GM18505 (cell line): ENCODE measurements around the gene AGBL5.

ENCODE experiments used
- ATAC-seq: cut with Tn5 transposase; IDR thresholded peaks from one replicate; pipeline ENCODE4 v1.9.1; 2021; ENCODE audit not compliant: unreplicated experiment
- POLR2A ChIP-seq: IDR thresholded peaks from 4 replicates; pipeline ENCODE4 v1.6.1; 2011; ENCODE audit warnings: borderline replicate concordance; ENCODE audit not compliant: insufficient read depth, insufficient read length; ENCODE audit errors: extremely low read depth

Gene AGBL5

DNA sequence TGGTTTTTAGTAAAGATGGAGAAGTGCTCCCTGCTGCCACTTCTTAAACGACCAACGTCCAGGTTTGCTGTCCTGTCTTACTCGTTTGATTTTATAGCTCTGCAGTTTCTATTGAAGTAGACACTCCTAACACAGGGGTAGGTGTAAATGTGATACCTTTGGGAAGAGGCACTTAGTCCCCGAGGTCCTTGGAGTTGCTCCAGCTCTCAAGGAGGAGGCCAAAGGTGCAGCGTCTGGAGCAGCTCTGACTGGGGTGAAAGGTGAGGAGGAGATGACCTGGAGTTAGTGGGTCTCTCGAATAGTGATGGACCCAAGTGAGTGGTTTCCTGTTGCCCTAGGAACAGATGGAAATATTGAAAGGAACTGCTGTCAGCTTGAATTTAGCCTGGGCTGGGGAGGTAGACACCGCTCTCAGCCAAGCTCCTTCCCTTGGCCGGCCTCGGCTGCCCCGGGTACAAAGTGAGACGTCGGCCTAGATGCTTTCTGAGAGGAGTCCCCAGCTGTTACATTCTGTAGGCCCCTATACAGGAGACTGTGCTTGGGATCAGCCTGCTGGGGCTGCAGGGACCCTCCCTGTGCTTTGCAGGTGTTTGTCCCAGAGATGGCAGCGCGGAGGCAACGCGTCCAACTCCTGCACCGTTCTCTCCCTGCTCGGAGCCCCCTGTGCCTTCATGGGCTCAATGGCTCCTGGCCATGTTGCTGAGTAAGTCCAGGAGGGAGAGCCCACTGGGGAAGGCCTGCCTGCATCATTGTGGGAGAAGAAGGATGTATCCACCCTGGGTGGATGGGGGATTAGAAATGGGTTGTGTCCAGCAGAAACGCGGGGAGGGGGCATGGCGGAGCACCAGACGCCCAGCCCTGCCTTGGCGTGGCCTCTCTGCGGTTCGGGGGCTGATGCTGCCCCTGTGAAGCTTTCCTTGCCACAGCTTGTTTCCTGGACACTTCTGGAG is 40.6 kb downstream of the AGBL5 start:
- ATAC-seq: no peak
- TF ChIP-seq POLR2A: no peak

DNA sequence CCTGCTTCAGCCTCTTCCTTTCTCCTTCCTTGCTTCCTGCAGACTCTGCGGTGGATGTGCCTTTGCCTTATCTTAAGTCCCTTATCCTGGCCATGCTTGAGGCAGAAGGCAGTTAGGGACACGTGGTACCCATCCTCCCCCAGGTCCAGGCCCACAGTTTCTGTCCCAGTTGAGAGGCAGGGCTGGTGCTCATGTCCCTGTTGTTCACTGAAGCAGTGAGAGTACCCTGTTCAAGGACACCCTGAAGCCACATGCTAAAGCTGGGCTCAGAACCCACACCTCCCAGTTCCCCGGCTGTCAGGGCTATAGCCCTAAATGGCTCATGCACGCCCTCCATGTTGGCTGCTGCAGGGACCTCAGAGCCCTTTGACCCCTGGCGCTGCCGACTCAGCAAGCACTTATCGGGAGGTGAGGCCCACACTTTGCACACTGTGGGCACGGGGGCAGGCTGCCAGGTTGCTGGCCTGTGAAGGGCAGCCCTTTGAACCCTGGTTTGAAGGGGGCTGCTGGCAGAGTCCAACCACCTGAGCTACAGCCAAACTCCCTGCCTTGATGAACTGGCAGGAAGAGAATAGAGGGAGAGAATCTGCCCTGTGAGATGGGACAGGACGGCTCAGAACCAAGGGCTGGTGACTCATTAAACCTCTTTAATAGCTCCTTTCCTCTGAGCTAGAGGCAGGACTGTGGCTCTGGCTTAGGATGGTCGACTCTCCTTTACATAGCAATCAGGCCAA is 41.4 kb downstream of the AGBL5 start:
- no peak for TF ChIP-seq POLR2A
- ATAC-seq: no peak

DNA sequence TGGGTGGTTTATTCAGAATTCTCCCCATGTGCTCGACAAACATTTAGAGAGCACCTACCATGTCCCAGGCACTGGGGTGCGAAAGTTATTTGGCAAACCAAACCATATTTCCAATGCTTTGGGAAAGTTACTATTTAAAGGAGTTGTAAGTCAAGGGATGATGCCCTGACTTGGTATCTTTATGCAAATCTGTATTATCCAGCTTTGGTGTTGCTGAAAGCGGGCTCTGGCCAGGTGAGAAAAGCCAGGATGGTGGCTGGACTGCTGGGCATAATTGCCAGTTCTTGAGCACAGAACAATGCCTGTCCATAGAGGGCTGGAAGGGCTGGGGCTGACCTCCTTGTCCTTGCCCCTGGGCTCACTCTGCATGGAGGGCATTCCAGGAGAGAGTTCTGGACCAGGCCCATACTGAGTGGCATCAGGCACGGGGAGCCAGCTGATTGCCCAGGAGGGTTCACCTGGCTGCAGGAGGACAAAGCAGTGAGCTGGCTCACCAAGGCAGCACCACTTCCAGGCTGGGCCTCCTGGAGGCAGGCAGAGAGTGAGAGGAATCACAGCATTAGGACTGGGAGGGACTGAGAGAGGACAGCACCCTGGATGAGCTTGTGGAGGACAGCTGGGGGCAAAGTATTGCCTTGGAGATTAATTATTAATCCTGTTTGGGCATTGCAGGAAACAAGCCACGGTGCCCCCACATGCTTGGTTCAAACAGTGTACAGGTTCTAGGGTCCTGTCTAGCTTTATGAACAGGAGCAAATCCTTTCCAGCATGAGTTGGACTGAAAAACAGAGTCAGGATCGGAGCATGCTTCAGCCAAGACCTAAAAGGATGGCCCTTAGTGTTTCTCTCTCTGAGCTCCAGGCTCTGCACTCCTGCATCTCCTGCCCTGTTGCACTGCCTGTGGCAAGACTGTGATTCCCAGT is 42.2 kb downstream of the AGBL5 start:
- no peak for ATAC-seq
- no peak for TF ChIP-seq POLR2A

DNA sequence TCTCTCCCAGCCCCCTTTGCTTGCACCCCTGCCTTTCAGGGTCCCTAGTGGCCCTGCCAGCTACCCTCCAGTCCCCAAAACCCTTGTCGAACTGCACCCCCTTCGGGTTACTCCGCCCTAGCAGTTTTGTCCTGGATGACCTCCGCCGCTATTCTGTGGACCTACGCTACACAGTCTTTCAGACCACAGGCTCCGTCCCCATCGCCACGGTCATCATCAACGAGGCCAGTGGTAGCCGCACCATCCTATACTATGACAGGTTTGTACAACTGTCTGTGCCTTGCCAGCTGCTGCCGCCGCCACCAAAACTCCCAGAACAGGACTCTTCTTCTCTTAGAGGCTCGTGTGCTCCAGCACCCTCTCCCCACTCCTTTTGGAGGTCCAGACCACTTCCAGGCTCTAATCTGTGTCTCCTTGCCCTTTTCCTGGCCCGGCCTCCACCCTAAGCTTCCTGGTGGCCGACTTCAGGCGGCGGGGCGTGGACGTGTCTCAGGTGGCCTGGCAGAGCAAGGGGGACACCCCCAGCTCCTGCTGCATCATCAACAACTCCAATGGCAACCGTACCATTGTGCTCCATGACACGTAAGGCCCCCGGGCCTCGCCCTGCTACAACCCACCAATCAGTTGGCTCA is 43.0 kb downstream of the AGBL5 start:
- TF ChIP-seq POLR2A: no peak
- ATAC-seq: no peak

DNA sequence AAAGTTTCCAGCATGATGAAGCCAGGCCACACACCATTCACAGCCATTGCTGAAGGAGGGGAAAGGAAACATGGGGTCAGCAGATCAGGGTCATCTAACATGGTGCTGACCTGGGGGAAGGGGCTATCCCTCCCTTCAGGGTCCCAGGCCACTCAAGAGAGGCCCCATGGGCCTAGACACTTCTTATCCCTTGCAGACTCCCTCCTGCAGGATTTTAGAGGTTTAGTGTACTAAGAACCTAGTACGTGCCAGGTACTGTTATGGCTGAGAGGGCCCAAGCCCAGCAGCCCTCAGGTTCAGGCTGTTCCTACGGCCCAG is 43.9 kb downstream of the AGBL5 start:
- ATAC-seq: no peak
- TF ChIP-seq POLR2A: no peak

DNA sequence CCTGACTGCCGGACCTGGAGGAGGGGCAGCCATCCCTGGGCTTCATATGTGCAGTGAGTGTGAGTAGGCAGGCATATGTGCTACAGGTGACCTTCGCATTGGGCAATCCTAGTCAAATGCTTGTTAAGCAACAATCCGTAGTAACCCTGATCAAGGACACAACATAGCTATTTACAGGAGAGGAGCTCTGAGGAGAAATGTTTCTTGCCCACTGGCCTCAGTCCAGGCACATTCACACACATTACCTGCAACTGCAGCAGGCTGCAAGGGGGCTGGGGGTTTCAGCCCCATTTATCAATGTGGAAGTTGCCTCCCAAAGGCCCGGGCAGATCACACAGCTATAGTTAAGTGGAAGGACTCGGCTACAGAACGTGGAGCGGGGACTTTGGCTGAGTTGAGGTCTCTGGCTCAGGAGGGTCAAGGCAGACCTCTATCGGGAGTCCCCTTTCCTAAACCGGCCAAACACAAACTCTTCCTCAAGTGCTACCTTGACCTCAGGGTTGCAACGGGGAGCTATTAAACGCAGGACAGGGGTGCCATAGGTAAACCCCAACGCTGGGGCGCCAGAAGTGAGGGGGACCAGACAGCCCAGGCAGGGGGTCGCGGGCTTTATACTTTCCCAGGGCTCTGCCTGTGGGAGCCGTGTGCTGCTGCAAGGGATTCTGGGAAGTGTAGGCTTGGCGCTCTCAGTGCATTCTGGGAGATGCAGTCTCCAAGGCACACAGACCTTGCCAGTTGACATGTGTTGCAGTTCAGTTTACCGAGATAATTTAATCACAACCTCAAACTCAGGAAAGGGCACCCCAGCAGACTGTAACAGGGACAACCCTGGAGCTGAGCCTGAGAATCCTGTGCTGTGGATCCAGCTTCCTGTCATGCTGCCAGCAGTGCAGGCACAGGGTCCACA is 44.5 kb downstream of the AGBL5 start:
- peak; percentile 47 for TF ChIP-seq POLR2A
- ATAC-seq: no peak

DNA sequence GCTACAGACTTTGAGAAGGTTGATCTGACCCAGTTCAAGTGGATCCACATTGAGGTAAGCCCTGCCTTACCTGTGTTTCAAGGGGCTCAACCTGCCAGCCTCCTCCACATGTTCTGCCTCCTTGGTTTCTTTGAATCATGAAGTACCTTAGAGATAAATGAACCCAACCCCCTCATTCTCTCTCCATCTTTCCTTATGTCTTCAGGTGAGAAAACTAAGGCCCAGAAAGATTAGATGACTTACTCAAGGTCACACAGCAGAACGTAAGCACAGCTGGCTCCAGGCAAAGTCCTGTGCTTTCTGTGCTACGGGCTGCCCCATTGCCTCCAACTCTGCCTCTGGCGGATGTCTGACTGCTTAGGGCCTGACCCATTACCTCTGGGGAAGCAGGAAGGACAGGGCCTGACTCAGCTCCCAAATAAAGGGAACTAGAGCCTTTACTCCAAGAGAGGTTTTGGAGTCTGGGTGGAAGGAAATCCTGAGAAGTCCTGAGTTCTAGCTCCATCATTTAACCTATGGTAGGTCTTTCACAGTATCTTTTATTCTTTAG is 45.4 kb downstream of the AGBL5 start:
- no peak for TF ChIP-seq POLR2A
- ATAC-seq: no peak

DNA sequence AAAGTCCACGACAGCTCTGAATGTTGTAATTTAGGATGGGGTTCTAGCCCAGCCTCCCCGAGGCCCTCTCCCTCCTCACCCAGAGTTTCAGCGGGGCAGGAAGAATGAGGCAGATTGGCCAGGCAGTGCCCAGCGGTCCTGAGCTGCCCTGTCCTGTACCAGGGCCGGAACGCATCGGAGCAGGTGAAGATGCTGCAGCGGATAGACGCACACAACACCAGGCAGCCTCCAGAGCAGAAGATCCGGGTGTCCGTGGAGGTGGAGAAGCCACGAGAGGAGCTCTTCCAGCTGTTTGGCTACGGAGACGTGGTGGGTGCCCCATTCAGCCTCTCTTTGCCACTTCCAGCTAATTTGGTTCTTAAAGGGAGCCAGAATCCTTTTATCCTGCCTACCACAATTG is 45.9 kb downstream of the AGBL5 start:
- ATAC-seq: no peak
- no peak for TF ChIP-seq POLR2A

DNA sequence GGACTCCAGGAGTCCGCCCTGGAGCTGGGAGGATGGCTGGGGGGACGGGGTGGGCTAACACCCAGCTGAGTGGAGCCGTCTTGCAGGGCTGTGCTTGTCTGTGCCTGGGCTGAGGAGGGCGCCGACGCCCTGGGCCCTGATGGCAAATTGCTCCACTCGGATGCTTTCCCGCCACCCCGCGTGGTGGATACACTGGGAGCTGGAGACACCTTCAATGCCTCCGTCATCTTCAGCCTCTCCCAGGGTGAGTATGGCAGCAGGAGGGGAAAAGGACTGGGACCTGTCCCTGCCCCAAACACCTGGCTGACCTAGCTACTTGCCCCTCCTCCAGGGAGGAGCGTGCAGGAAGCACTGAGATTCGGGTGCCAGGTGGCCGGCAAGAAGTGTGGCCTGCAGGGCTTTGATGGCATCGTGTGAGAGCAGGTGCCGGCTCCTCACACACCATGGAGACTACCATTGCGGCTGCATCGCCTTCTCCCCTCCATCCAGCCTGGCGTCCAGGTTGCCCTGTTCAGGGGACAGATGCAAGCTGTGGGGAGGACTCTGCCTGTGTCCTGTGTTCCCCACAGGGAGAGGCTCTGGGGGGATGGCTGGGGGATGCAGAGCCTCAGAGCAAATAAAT is 48.0 kb downstream of the AGBL5 start:
- TF ChIP-seq POLR2A: no peak
- ATAC-seq: no peak

DNA sequence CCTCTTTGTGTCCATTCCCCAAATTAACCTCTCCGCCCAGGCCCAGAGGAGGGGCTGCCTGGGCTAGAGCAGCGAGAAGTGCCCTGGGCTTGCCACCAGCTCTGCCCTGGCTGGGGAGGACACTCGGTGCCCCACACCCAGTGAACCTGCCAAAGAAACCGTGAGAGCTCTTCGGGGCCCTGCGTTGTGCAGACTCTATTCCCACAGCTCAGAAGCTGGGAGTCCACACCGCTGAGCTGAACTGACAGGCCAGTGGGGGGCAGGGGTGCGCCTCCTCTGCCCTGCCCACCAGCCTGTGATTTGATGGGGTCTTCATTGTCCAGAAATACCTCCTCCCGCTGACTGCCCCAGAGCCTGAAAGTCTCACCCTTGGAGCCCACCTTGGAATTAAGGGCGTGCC is 48.6 kb downstream of the AGBL5 start:
- ATAC-seq: no peak
- no peak for TF ChIP-seq POLR2A

DNA sequence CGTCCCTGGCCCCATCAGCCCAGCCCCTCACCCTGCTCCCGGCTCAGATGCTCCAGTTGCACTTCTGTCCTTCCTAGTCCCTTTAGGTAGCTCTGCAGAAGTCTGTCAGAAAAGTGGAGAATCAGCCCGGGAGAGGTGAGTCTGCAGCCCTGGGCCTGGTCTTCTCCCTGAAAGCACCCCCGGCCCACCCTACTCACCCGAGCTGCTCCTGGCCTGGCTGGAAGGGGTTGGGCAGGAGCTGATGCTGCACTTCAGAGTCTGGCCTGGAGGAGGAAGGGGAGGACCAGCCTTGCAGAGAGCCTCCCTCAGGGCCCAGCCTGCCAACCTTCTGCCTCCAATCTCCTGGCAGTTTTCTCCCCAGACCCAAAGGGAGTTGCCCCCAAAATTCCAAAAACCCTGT is 50.9 kb downstream of the AGBL5 start:
- ATAC-seq: no peak
- no peak for TF ChIP-seq POLR2A

DNA sequence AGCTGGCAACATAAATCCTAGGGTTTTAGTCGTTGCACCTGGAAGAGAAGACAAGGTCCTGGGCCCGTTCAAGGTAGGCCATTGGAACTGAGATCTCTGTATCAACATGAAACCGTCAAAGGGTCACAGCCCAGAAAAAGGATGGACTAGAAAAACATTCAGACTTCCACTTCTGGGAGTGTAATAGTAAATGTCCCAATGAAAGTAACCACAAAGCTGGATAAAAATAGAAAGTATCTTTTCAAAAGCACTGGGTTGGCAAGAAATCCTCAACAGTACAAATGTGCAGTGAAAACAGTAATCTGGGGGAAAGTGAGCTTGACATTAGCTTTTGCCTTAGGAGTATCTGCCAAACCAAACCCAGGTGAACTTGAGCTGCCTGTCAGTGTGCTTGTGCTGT is 54.5 kb downstream of the AGBL5 start:
- ATAC-seq: no peak
- TF ChIP-seq POLR2A: no peak

DNA sequence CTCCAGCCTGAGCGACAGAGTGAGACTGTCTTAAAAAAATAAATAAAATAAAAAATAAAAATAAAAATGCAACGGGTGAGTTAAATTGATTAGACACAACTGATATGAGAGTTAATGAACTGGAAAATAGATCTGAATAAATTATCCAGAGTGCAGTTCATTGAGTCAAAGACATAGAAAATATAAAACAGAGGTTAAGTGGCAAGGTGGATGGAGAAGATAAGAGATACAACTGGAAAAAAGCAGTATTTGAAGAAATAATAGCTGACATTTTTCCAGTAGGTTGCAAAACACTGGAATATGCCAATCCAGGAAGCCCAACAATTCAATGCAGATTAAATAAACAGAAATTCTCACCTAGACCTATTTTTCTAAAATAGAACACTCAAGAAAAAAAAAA is 56.8 kb downstream of the AGBL5 start:
- ATAC-seq: no peak
- no peak for TF ChIP-seq POLR2A
